ENCODE results near the gene HOXC13.

HOXC13 gene

DNA sequence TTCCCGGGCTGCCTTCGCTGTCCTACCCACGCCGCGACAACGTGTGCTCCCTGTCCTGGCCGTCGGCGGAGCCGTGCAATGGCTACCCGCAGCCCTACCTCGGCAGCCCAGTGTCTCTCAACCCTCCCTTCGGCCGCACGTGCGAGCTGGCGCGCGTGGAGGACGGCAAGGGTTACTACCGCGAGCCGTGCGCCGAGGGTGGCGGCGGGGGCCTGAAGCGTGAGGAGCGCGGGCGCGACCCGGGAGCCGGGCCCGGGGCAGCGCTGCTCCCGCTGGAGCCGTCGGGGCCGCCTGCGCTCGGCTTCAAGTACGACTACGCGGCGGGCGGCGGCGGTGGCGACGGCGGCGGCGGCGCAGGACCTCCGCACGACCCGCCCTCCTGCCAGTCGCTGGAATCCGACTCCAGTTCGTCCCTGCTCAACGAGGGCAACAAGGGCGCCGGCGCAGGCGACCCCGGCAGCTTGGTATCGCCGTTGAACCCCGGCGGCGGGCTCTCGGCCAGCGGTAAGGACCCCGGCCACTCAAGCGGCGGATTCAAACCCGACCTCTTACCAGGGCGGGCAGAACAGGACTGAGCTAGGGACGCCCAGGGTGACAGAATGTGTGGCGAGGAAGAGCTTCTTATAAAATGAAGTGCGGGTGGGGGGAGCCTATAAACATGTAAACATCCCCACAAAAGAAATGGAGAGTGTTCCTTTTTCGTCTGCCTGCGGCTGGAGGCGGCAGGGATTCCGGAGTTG is 16.6 kb downstream of the HOXC13 start:
- DNase-seq (ENCODE audit: low read depth, low spot score): no peak

DNA sequence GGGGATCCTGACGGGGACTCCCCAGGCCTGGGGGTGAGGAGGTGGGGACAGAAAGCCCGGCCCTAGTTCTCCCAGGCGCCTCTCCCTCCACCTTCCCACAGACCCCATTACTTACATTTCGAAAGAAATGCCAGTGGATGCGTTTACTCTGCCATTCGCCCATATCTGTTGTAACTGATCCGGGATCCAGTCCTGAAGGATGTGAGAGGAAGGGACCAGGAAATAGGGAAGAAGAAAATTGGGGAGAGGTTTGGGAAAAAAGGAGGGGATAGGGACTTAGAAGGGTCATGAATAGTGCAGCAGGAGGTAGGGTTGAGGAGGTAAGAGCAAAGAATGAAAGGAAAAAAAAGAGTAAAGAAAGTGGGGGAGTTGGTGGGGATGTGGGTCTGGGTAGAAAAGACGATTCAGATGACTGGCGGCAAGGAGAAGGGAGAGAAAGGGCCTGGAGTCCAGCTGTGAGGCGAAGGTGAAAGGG is 17.2 kb downstream of the HOXC13 start:
- DNase-seq (ENCODE audit: low read depth, low spot score): no peak

DNA sequence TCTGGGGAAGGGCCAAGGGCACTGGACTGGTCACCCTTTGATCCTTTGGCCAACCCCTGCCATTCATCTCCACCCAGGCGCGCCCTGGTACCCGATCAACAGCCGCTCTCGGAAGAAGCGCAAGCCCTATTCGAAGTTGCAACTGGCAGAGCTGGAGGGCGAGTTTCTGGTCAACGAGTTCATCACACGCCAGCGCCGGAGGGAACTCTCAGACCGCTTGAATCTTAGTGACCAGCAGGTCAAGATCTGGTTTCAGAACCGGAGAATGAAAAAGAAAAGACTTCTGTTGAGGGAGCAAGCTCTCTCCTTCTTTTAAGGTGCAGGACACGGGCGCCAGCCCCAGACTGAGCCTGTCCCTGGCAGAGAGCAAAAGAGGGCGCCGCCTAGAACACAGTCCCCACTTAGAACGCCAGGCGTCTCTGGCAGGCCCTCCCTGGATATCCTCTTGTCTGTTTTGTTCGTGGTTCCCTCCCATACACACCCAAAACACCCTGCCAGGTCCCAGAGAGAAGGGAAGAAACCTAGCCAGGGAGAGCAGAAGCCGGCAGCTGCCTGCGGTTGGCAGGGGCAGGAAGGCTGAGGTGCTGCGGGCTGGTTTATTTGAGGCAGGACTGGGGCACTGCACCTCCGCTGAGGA is 17.7 kb downstream of the HOXC13 start:
- no peak for DNase-seq (ENCODE audit: low read depth, low spot score)

GRCh38 chr12:53956914-53957536 is 18.4 kb downstream of the HOXC13 start:
- no peak for DNase-seq (ENCODE audit: low read depth, low spot score)

- no peak for DNase-seq (ENCODE audit: low read depth, low spot score)
Measured at GRCh38 chr12:53958128-53958527, 19.5 kb downstream of the HOXC13 start.

- DNase-seq (ENCODE audit: low read depth, low spot score): no peak
Measured at GRCh38 chr12:53959314-53959713, 20.7 kb downstream of the HOXC13 start.

DNA sequence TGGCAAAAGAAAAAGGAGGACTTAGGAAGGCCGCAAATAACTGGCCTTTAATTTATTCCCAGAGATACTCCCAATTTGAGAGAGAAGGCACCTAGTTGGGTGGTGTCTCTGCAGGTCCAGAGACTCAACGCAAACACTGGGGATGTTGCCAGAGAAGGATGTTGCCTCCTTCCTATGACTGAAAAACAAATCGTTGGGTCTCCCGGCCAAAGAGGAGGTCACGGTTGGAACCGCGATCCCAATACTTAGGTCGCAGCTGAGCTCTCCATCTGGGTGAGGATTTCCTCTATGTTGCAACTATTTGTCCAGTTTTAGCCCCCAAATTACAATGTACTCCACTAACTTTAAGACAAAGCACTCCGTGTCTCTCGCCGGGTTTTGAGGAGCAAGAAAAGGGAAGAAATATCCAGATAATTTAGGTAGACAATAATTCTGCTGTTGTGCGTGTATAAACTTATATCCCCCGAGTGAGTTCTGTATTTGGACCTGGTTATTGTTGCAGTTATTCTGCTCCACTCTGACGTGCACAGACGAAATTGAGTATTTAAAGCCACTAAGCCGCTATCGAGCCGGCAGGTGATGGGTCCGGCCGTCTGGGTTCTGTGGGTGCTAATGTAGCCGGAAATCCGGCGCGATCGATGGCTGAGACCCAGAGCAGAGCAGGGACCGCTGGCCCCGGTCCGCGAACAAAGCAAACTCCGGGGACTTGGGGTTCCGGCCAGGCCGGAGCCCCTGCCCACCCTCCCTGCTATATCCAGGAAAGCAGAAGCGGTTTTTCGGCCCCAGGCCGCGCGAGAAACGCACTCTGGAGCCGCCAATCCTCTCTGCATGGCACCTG is 21.8 kb downstream of the HOXC13 start:
- no peak for DNase-seq (ENCODE audit: low read depth, low spot score)

GRCh38 chr12:53961025-53961761 is 22.6 kb downstream of the HOXC13 start:
- no peak for DNase-seq (ENCODE audit: low read depth, low spot score)

GRCh38 chr12:53963005-53963404 is 24.4 kb downstream of the HOXC13 start:
- DNase-seq (ENCODE audit: low read depth, low spot score): no peak

DNA sequence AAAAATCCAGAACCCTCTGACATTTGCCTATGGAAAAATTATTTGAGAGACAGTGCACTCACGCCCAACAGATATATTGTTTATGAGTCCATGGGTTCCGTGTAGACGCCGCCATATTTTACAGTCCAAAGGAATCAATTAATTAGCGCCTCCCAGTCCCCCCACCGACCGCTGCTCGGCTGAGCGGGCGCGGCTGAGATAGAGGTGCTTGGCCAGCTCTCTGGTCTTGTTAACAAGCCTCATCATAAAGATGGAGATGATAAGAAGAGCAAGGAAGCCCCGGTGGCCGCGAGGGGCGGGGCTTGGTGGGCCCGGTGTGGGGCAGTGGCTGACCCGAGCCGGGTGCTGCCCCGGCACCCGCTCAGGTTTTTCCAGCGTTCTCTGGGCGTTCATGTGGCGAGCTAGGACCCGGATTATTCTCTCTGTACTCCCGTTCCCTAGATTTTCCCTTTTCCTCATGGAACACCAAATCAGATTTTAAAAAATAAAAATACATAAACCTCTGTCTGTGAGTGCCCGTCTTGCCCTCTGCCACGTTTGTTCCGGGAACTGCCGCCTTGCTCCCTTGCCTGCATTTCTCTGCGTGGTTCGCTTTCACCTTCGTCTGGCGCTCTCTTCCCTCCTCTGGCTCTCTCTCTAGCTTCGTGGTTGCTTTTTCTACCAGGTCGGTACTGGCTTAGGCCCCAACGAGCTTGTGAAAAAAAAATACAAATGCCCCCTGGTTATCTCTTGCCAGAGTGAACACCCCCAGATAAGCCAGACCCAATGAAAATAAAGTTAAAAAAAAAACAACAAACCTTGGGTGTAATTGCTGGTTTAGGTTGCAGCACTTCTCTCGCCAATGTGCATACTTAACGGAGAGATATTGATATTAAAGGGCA is 25.0 kb downstream of the HOXC13 start:
- no peak for DNase-seq (ENCODE audit: low read depth, low spot score)

GRCh38 chr12:53964315-53964713 is 25.7 kb downstream of the HOXC13 start:
- no peak for DNase-seq (ENCODE audit: low read depth, low spot score)

DNA sequence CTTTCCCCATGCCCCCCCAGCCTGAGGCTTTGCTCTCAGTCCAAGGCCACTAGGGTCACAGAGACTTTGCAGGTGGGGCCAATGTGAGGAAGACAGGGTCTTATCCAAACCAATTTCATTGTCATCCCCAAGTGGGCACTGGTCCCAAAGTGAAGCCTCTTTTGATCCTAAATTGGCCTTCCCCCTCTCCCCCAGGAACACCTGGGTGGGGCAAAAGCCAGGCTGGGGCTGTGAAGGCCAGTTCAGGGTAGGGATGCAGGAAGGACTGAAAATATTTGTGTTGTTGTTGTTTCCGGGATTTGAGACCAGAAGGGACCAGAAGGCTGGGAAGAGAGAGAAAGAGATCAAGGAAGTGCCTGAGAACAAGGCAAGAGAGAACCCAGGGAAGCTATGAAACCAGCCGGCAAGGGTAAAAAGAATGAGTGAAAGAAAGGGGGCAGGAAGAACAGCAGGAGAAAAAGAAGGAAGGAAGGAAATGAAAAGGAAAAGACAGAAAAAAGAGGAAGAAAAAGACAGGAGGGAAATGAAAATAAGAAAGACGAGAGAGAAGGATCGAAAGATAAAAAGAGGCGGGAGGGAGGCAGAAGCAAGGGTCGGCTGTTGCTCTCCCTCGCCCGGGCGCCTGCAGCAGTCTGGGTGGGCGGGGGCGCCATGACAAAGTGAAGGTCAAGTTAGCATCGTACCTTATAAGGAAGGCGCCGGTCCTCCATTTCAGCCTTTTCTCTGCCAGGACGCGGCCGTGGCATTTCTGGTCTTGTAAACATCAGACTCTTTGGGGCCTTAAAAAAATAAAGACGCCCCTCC is 26.9 kb downstream of the HOXC13 start:
- DNase-seq (ENCODE audit: low read depth, low spot score): no peak

- DNase-seq (ENCODE audit: low read depth, low spot score): no peak
Measured at GRCh38 chr12:53966085-53966384, 27.4 kb downstream of the HOXC13 start.

DNA sequence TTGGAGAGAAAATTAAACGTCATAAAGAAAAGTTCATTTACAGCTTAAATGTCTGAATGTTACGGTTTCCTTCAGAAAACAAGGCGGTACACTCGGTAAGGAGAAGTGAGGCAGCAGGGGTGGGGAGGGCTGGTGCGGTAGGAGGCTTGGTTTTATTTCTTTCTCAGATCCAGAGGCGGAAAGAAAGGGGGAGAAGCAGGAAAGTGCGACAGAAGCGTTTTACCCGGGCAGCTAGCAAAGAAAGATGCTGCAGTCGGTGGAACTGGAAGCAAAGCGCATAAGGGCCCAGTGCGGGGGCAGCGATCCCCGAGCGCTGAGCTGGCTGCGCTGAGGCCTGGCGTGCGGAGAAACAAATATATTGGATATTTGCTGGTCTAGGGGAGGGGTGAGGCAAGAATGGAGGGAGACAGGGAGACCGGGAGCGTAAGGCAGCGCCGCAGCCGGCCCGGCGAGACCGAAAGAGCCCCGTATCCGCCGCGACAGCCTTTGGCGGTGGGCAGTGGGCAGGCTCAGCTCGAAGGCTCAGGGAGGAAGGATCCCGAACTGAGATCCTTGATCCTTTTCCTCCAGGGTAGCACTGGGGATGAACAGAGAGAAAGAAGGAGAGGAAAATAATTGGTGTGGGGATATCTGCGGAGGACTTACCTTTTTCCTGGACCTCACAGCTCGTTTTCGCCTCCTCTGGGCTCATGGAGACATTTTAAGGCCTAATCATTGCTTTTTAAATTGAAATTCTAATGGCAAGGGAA is 27.9 kb downstream of the HOXC13 start:
- no peak for DNase-seq (ENCODE audit: low read depth, low spot score)

- no peak for DNase-seq (ENCODE audit: low read depth, low spot score)
Measured at GRCh38 chr12:53967421-53967925, 28.8 kb downstream of the HOXC13 start.

DNA sequence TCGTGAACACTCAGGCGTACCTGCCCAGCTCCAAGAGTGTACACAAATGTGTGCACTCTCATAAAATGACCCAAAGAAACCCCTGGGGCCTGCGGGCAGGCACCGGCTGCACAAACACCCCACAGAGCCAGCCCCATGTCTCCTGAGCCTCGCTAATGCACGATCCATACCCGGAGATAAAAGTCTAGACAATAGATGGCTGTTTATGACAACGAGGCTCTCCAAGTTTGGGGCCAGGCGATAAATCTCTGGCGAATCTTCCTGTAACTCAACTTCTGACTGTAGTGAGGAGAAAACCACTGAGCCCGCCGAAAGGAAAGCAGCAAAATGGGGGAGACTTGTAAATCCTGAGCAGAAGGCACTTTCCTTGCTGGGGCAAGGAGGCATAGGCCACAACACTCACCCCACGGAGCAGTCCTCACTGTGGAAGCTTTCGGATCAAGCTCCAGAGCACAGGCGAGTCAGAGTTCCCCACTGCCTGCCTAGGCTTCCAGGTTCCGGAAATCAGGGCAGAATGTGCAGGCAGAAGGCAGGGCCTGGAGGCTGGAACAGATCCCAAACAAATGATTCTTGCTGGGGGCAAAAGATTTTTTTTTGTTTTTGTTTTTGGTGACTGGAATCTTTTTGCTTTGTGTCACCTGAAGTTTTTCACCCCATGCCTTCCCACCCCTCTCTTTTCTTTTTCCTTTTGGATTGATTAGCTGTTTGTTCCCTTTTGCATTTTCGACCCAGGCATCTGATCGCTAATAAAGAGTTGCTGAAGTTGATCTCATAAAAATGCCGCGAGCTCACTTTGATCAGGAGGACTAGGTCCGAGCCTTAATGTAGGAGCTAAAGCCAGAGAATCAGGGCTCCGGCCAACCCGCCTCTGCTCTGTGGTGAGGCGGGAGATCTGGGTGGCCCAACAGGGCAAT is 29.8 kb downstream of the HOXC13 start:
- no peak for DNase-seq (ENCODE audit: low read depth, low spot score)

DNA sequence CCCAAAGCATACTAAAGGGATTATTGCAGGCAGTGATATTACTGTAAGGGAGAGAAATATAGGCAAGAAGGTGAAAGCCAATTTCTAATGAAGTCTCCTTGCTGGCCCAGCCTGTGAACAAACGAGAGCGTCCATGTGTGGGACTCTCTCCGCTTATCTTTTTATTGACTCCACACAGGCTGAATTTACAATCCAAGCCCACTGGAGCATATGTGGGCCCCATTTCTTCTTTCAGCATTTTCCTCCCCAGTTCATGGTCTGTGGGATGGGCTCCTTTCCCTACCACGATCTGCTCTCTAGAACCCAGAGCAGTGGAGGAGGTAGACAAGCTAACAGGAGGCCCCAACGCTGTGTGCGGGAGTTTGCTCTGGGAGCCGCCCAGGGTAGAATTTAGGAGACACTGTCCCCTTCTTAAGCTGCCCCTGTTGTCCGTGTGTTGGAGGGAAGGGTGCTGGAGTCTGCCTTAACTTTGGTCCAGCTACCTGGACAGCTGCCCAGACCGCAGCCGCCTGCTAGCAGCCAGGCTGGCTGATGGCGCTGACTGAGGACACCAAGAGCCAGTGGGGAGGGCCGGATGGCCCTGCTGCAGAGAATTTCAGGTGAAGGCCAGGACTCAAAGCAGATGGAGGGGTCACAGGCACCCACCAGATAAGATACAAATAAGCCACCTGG is 31.1 kb downstream of the HOXC13 start:
- no peak for DNase-seq (ENCODE audit: low read depth, low spot score)
